Measurements from ENCODE around the gene SMIM35.

SMIM35 gene

GRCh38 chr11:118086913-118087768, at the start of gene SMIM35:
Gene SMIM35 (minus strand): TSS chr11:118086963. CDS start chr11:118086757, 206 bp downstream.
- Mint-ChIP-seq H3K27me3 (peaks cover 13% of the 10 kb centered on the region), H3K9me3 (peaks cover 11% of the 10 kb centered on the region), H3K27ac (no peak within 1 kb of the TSS), H3K36me3 (peaks cover 9% of the 10 kb centered on the region), H3K4me1 (peaks cover 11% of the 10 kb centered on the region), H3K4me3 (no peak within 1 kb of the TSS)
- no peak for ATAC-seq

GRCh38 chr11:118136341-118136740, 49.6 kb upstream of the SMIM35 start:
- Mint-ChIP-seq H3K27me3 (peaks cover 50% of the 10 kb centered on the region), H3K4me1 (no peaks in the 10 kb centered on the region), H3K27ac (no peak overlapping the region), H3K9me3 (no peaks in the 10 kb centered on the region), H3K4me3 (no peak overlapping the region), H3K36me3 (no peaks in the 10 kb centered on the region)
- ATAC-seq = no peak

GRCh38 chr11:118135796-118136165, 49.0 kb upstream of the SMIM35 start:
- H3K27ac Mint-ChIP-seq = no peak overlapping the region
- no peaks in the 10 kb centered on the region for H3K4me1 Mint-ChIP-seq
- H3K36me3 Mint-ChIP-seq = no peaks in the 10 kb centered on the region
- ATAC-seq = no peak
- no peaks in the 10 kb centered on the region for H3K9me3 Mint-ChIP-seq
- peaks cover 45% of the 10 kb centered on the region for H3K27me3 Mint-ChIP-seq
- H3K4me3 Mint-ChIP-seq = no peak overlapping the region

- Mint-ChIP-seq H3K36me3 (no peaks in the 10 kb centered on the region), H3K27me3 (peaks cover 39% of the 10 kb centered on the region), H3K9me3 (no peaks in the 10 kb centered on the region), H3K4me3 (no peak overlapping the region), H3K4me1 (no peaks in the 10 kb centered on the region), H3K27ac (no peak overlapping the region)
- no peak for ATAC-seq
Observed at GRCh38 chr11:118135051-118135795, 48.5 kb upstream of the SMIM35 start.

- no peaks in the 10 kb centered on the region for H3K9me3 Mint-ChIP-seq
- H3K4me1 Mint-ChIP-seq = no peaks in the 10 kb centered on the region
- no peak overlapping the region for H3K4me3 Mint-ChIP-seq
- no peak for ATAC-seq
- no peaks in the 10 kb centered on the region for H3K36me3 Mint-ChIP-seq
- no peak overlapping the region for H3K27ac Mint-ChIP-seq
- H3K27me3 Mint-ChIP-seq = peaks cover 39% of the 10 kb centered on the region
Observed at GRCh38 chr11:118133816-118134215, 47.1 kb upstream of the SMIM35 start.

- Mint-ChIP-seq H3K36me3 (no peaks in the 10 kb centered on the region), H3K9me3 (no peaks in the 10 kb centered on the region), H3K27me3 (peaks cover 40% of the 10 kb centered on the region), H3K4me1 (no peaks in the 10 kb centered on the region), H3K27ac (no peak overlapping the region), H3K4me3 (no peak overlapping the region)
- ATAC-seq = no peak
Observed at GRCh38 chr11:118132385-118133151, 45.8 kb upstream of the SMIM35 start.

- peaks cover 6% of the 10 kb centered on the region for H3K4me1 Mint-ChIP-seq
- no peak overlapping the region for H3K27ac Mint-ChIP-seq
- no peaks in the 10 kb centered on the region for H3K36me3 Mint-ChIP-seq
- peaks cover 36% of the 10 kb centered on the region for H3K27me3 Mint-ChIP-seq
- ATAC-seq = no peak
- no peak overlapping the region for H3K4me3 Mint-ChIP-seq
- H3K9me3 Mint-ChIP-seq = no peaks in the 10 kb centered on the region
Observed at GRCh38 chr11:118129471-118130172, 42.9 kb upstream of the SMIM35 start.

- no peak overlapping the region for H3K27ac Mint-ChIP-seq
- no peaks in the 10 kb centered on the region for H3K9me3 Mint-ChIP-seq
- peaks cover 28% of the 10 kb centered on the region for H3K27me3 Mint-ChIP-seq
- no peaks in the 10 kb centered on the region for H3K36me3 Mint-ChIP-seq
- no peak for ATAC-seq
- H3K4me3 Mint-ChIP-seq = no peak overlapping the region
- H3K4me1 Mint-ChIP-seq = peaks cover 6% of the 10 kb centered on the region
Observed at GRCh38 chr11:118128721-118129470, 42.1 kb upstream of the SMIM35 start.

- no peak overlapping the region for H3K4me3 Mint-ChIP-seq
- H3K4me1 Mint-ChIP-seq = peaks cover 6% of the 10 kb centered on the region
- H3K27me3 Mint-ChIP-seq = peaks cover 26% of the 10 kb centered on the region
- ATAC-seq = no peak
- H3K27ac Mint-ChIP-seq = no peak overlapping the region
- no peaks in the 10 kb centered on the region for H3K36me3 Mint-ChIP-seq
- no peaks in the 10 kb centered on the region for H3K9me3 Mint-ChIP-seq
Observed at GRCh38 chr11:118128310-118128709, 41.5 kb upstream of the SMIM35 start.

GRCh38 chr11:118126082-118126838, 39.5 kb upstream of the SMIM35 start:
- H3K36me3 Mint-ChIP-seq = no peaks in the 10 kb centered on the region
- H3K27ac Mint-ChIP-seq = peak overlapping the region; percentile 31
- peaks cover 6% of the 10 kb centered on the region for H3K4me1 Mint-ChIP-seq
- peaks cover 26% of the 10 kb centered on the region for H3K27me3 Mint-ChIP-seq
- no peaks in the 10 kb centered on the region for H3K9me3 Mint-ChIP-seq
- H3K4me3 Mint-ChIP-seq = no peak overlapping the region
- peak; percentile 69 for ATAC-seq

GRCh38 chr11:118124929-118125535, 38.3 kb upstream of the SMIM35 start:
- no peak for ATAC-seq
- Mint-ChIP-seq H3K4me1 (peaks cover 6% of the 10 kb centered on the region), H3K27me3 (peaks cover 26% of the 10 kb centered on the region), H3K9me3 (peaks cover 6% of the 10 kb centered on the region), H3K27ac (no peak overlapping the region), H3K4me3 (no peak overlapping the region), H3K36me3 (no peaks in the 10 kb centered on the region)

- ATAC-seq = no peak
- H3K27ac Mint-ChIP-seq = no peak overlapping the region
- peaks cover 6% of the 10 kb centered on the region for H3K9me3 Mint-ChIP-seq
- peaks cover 25% of the 10 kb centered on the region for H3K4me1 Mint-ChIP-seq
- no peaks in the 10 kb centered on the region for H3K27me3 Mint-ChIP-seq
- H3K4me3 Mint-ChIP-seq = no peak overlapping the region
- no peaks in the 10 kb centered on the region for H3K36me3 Mint-ChIP-seq
Observed at GRCh38 chr11:118120793-118121192, 34.0 kb upstream of the SMIM35 start.

GRCh38 chr11:118117790-118118601, 31.2 kb upstream of the SMIM35 start:
- Mint-ChIP-seq H3K9me3 (peaks cover 6% of the 10 kb centered on the region), H3K4me3 (no peak overlapping the region), H3K27me3 (peaks cover 20% of the 10 kb centered on the region), H3K36me3 (no peaks in the 10 kb centered on the region), H3K4me1 (peaks cover 31% of the 10 kb centered on the region), H3K27ac (peak overlapping the region; percentile 13)
- ATAC-seq = peak; percentile 88
